Measurements from ENCODE around the gene DIP2C.
"Not testable (repeated sequence)": the region's sequence is repeated elsewhere in the genome, so short reads cannot be mapped to it uniquely, and the experiment has no call there.

DIP2C gene

GRCh38 chr10:406976-407375, 282.5 kb downstream of the DIP2C start:
- H3K9me3 ChIP-seq (ENCODE audit: control insufficient read depth, low read length) = no peaks in the 10 kb centered on the region

GRCh38 chr10:405648-406047, 283.8 kb downstream of the DIP2C start:
- Histone ChIP-seq H3K27me3 (replicated peaks; ENCODE audit: control insufficient read depth, insufficient read depth, low read length) (no peaks in the 10 kb centered on the region), H3K36me3 (ENCODE audit: control insufficient read depth, insufficient read depth, low read length, severe bottlenecking) (peaks cover 37% of the 10 kb centered on the region), H3K9ac (ENCODE audit: low read length) (no peak overlapping the region), H3K9me3 (ENCODE audit: control insufficient read depth, low read length) (no peaks in the 10 kb centered on the region), H3K4me1 (ENCODE audit: control insufficient read depth, insufficient read depth, low read length) (peaks cover 6% of the 10 kb centered on the region), H3K4me3 (ENCODE audit: low read length) (no peak overlapping the region)
- no peak for DNase-seq (ENCODE audit: low read depth)

More at GRCh38 chr10:406976-407375, 282.5 kb downstream of the DIP2C start:
- no peak for DNase-seq (ENCODE audit: low read depth)
- no peak overlapping the region for H3K9ac ChIP-seq (ENCODE audit: low read length)
- H3K36me3 ChIP-seq (ENCODE audit: control insufficient read depth, insufficient read depth, low read length, severe bottlenecking) = peaks cover 37% of the 10 kb centered on the region
- H3K27me3 ChIP-seq (replicated peaks; ENCODE audit: control insufficient read depth, insufficient read depth, low read length) = no peaks in the 10 kb centered on the region
- H3K4me1 ChIP-seq (ENCODE audit: control insufficient read depth, insufficient read depth, low read length) = peaks cover 6% of the 10 kb centered on the region
- H3K4me3 ChIP-seq (ENCODE audit: low read length) = no peak overlapping the region

DNA sequence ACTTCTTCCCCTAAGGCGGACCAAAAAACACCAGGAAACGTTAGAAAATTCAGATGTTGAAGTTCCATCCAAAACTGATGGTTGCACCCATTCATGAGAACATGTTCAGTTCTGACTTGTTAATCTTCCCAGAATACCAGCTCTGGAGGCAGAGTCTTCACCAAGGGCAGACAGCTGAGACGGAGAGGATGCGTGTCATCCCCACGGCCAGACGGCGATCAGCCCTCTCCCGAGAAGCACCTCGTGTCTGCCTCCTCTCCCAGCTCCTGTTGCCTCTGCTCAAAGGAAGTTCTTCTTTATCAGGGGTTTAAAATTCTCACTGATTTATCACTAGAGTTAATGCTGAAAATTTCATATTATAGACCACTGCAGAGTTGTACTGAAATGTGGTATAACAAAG, 284.5 kb downstream of the DIP2C start:
- no peak for DNase-seq (ENCODE audit: low read depth)
- peaks cover 32% of the 10 kb centered on the region for H3K36me3 ChIP-seq (ENCODE audit: control insufficient read depth, insufficient read depth, low read length, severe bottlenecking)

DNA sequence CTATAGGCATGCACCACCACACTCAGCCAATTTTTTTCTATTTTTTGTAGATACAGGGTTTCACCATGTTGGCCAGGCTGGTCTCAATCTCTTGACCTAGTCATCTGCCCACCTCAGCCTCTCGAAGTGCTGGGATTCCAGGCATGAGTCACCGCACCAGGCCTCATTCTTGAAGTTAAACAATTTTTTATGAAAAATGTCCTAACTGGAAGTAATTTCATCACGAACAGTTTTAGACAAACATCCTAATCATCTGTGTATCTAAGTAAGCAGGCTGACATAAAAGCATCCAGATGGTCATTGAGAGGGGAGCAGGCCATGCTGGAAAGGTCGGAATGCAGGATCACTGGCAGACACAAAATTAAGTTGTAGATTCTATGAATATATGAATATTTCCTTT, 285.1 kb downstream of the DIP2C start:
- no peak overlapping the region for H3K4me3 ChIP-seq (ENCODE audit: low read length)
- peaks cover 6% of the 10 kb centered on the region for H3K4me1 ChIP-seq (ENCODE audit: control insufficient read depth, insufficient read depth, low read length)
- DNase-seq (ENCODE audit: low read depth) = peak; percentile 88
- H3K9me3 ChIP-seq (ENCODE audit: control insufficient read depth, low read length) = no peaks in the 10 kb centered on the region
- H3K36me3 ChIP-seq (ENCODE audit: control insufficient read depth, insufficient read depth, low read length, severe bottlenecking) = peaks cover 25% of the 10 kb centered on the region
- no peak overlapping the region for H3K9ac ChIP-seq (ENCODE audit: low read length)
- no peaks in the 10 kb centered on the region for H3K27me3 ChIP-seq (replicated peaks; ENCODE audit: control insufficient read depth, insufficient read depth, low read length)

More for the DNA sequence above, 284.5 kb downstream of the DIP2C start:
- H3K4me1 ChIP-seq (ENCODE audit: control insufficient read depth, insufficient read depth, low read length) = peaks cover 6% of the 10 kb centered on the region
- H3K9ac ChIP-seq (ENCODE audit: low read length) = no peak overlapping the region
- H3K27me3 ChIP-seq (replicated peaks; ENCODE audit: control insufficient read depth, insufficient read depth, low read length) = no peaks in the 10 kb centered on the region
- H3K4me3 ChIP-seq (ENCODE audit: low read length) = no peak overlapping the region
- H3K9me3 ChIP-seq (ENCODE audit: control insufficient read depth, low read length) = no peaks in the 10 kb centered on the region

DNA sequence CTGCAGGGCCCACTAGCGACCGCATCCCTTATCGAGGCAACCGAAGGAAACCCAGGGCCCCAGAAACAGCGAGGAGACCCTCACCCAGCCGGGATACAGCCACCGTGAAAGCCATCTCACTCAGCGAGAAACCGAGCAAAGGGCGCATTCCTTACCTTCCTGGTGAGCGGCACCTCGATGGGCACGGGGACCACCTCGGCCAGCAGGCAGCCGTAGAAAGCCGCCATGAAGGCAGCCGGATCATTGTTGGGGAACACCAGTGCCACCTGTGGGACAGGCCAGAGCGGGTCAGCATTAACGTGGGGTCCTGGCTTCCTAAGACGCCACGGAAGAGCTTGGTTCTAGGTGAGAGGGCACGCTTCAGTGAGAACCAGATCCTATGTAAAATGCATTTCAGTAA, 290.5 kb downstream of the DIP2C start:
- H3K4me3 ChIP-seq (ENCODE audit: low read length) = no peak overlapping the region
- no peaks in the 10 kb centered on the region for H3K36me3 ChIP-seq (ENCODE audit: control insufficient read depth, insufficient read depth, low read length, severe bottlenecking)
- H3K9ac ChIP-seq (ENCODE audit: low read length) = no peak overlapping the region
- DNase-seq (ENCODE audit: low read depth) = no peak
- H3K4me1 ChIP-seq (ENCODE audit: control insufficient read depth, insufficient read depth, low read length) = no peaks in the 10 kb centered on the region
- no peaks in the 10 kb centered on the region for H3K27me3 ChIP-seq (replicated peaks; ENCODE audit: control insufficient read depth, insufficient read depth, low read length)
- no peaks in the 10 kb centered on the region for H3K9me3 ChIP-seq (ENCODE audit: control insufficient read depth, low read length)

- H3K27me3 ChIP-seq (replicated peaks; ENCODE audit: control insufficient read depth, insufficient read depth, low read length) = no peaks in the 10 kb centered on the region
- H3K36me3 ChIP-seq (ENCODE audit: control insufficient read depth, insufficient read depth, low read length, severe bottlenecking) = no peaks in the 10 kb centered on the region
- no peak overlapping the region for H3K4me3 ChIP-seq (ENCODE audit: low read length)
- no peak overlapping the region for H3K9ac ChIP-seq (ENCODE audit: low read length)
- H3K4me1 ChIP-seq (ENCODE audit: control insufficient read depth, insufficient read depth, low read length) = no peaks in the 10 kb centered on the region
- DNase-seq (ENCODE audit: low read depth) = no peak
- no peaks in the 10 kb centered on the region for H3K9me3 ChIP-seq (ENCODE audit: control insufficient read depth, low read length)
Measured at GRCh38 chr10:397321-398068, 292.0 kb downstream of the DIP2C start.

- Histone ChIP-seq H3K9me3 (ENCODE audit: control insufficient read depth, low read length) (no peaks in the 10 kb centered on the region), H3K9ac (ENCODE audit: low read length) (no peak overlapping the region), H3K4me1 (ENCODE audit: control insufficient read depth, insufficient read depth, low read length) (no peaks in the 10 kb centered on the region), H3K36me3 (ENCODE audit: control insufficient read depth, insufficient read depth, low read length, severe bottlenecking) (no peaks in the 10 kb centered on the region), H3K4me3 (ENCODE audit: low read length) (no peak overlapping the region), H3K27me3 (replicated peaks; ENCODE audit: control insufficient read depth, insufficient read depth, low read length) (no peaks in the 10 kb centered on the region)
- no peak for DNase-seq (ENCODE audit: low read depth)
Measured at GRCh38 chr10:396535-397220, 292.8 kb downstream of the DIP2C start.

- no peak overlapping the region for H3K4me3 ChIP-seq (ENCODE audit: low read length)
- no peaks in the 10 kb centered on the region for H3K9me3 ChIP-seq (ENCODE audit: control insufficient read depth, low read length)
- no peaks in the 10 kb centered on the region for H3K27me3 ChIP-seq (replicated peaks; ENCODE audit: control insufficient read depth, insufficient read depth, low read length)
- no peaks in the 10 kb centered on the region for H3K4me1 ChIP-seq (ENCODE audit: control insufficient read depth, insufficient read depth, low read length)
- no peaks in the 10 kb centered on the region for H3K36me3 ChIP-seq (ENCODE audit: control insufficient read depth, insufficient read depth, low read length, severe bottlenecking)
- no peak for DNase-seq (ENCODE audit: low read depth)
- H3K9ac ChIP-seq (ENCODE audit: low read length) = no peak overlapping the region
Measured at GRCh38 chr10:396107-396506, 293.4 kb downstream of the DIP2C start.

DNA sequence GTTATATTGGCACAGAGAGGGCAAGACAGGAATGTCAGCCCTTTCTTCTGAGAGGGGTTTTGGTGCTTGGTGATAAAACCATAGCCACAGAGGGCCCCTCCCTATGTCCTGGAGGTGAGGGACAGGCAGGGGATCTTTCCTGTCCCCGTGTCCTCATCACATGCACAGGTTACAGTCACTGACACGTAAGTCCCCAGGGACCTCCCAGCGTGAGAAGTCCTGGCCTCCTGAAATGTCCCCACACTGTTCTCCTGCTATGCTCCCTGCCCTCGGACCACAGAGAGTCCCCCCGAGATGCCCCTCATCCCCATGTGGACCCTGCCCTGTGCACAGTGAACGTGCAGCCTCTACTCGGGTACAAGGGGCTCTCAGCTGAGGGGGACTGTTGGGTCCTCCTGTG, 293.8 kb downstream of the DIP2C start:
- Histone ChIP-seq H3K4me3 (ENCODE audit: low read length) (no peak overlapping the region), H3K4me1 (ENCODE audit: control insufficient read depth, insufficient read depth, low read length) (no peaks in the 10 kb centered on the region), H3K9ac (ENCODE audit: low read length) (no peak overlapping the region), H3K9me3 (ENCODE audit: control insufficient read depth, low read length) (no peaks in the 10 kb centered on the region), H3K36me3 (ENCODE audit: control insufficient read depth, insufficient read depth, low read length, severe bottlenecking) (peaks cover under 1% of the 10 kb centered on the region), H3K27me3 (replicated peaks; ENCODE audit: control insufficient read depth, insufficient read depth, low read length) (no peaks in the 10 kb centered on the region)
- DNase-seq (ENCODE audit: low read depth) = no peak

- not testable (repeated sequence) for DNase-seq (ENCODE audit: low read depth); H3K9me3 ChIP-seq (ENCODE audit: control insufficient read depth, low read length); H3K4me3 ChIP-seq (ENCODE audit: low read length); H3K4me1 ChIP-seq (ENCODE audit: control insufficient read depth, insufficient read depth, low read length); H3K9ac ChIP-seq (ENCODE audit: low read length); H3K27me3 ChIP-seq (replicated peaks; ENCODE audit: control insufficient read depth, insufficient read depth, low read length)
- peaks cover 11% of the 10 kb centered on the region for H3K36me3 ChIP-seq (ENCODE audit: control insufficient read depth, insufficient read depth, low read length, severe bottlenecking)
Measured at GRCh38 chr10:394439-395101, 294.9 kb downstream of the DIP2C start.

- Histone ChIP-seq H3K9me3 (ENCODE audit: control insufficient read depth, low read length) (no peaks in the 10 kb centered on the region), H3K4me1 (ENCODE audit: control insufficient read depth, insufficient read depth, low read length) (no peaks in the 10 kb centered on the region), H3K36me3 (ENCODE audit: control insufficient read depth, insufficient read depth, low read length, severe bottlenecking) (peaks cover 16% of the 10 kb centered on the region), H3K9ac (ENCODE audit: low read length) (no peak overlapping the region), H3K4me3 (ENCODE audit: low read length) (no peak overlapping the region), H3K27me3 (replicated peaks; ENCODE audit: control insufficient read depth, insufficient read depth, low read length) (no peaks in the 10 kb centered on the region)
- DNase-seq (ENCODE audit: low read depth) = no peak
Measured at GRCh38 chr10:393787-394438, 295.6 kb downstream of the DIP2C start.

Measured in adipocyte (in vitro differentiated cells).